Stimulated activated CD8-positive, alpha-beta memory T cell treated with anti-CD3 and anti-CD28 coated beads, Interleukin-12 subunit alpha, Interleukin-12 subunit beta, amount 100 ng/mL, for 4 hours (primary cell): ENCODE results near the gene TMC5.
"Not testable (repeated sequence)": the region's sequence is repeated elsewhere in the genome, so short reads cannot be mapped to it uniquely, and the experiment has no call there.

Source experiments
- DNase-seq: peaks from one replicate; pipeline ENCODE4 v3.0.0-alpha.2; 2020; ENCODE audit warnings: low read depth

Gene TMC5

DNA sequence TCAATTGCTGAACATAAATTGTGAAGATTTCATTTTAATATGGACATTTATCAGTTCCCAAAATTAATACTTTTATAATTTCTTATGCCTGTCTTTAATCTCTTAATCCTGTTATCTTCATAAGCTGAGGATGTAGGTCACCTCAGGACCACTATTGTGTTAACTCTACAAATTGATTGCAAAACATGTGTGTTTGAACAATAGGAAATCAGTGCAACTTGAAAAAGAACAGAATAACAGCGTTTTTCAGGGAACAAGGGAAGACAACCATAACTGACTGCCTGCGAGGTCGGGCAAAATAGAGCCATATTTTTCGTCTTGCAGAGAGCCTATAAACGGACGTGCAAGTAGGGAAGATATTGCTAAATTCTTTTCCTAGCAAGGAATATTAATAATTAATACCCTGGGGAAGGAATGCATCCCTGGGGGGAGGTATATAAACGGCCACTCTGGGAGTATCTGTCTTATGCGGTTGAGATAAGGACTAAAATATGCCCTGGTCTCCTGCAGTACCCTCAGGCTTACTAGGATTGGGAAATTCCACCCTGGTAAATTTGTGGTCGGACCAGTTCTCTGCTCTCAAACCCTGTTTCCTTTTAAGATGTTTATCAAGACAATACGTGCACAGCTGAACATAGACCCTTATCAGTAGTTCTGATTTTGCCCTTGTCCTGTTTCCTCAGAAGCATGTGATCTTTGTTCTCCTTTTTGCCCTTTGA, 125.8 kb downstream of the TMC5 start:
- DNase-seq: not testable (repeated sequence)

DNA sequence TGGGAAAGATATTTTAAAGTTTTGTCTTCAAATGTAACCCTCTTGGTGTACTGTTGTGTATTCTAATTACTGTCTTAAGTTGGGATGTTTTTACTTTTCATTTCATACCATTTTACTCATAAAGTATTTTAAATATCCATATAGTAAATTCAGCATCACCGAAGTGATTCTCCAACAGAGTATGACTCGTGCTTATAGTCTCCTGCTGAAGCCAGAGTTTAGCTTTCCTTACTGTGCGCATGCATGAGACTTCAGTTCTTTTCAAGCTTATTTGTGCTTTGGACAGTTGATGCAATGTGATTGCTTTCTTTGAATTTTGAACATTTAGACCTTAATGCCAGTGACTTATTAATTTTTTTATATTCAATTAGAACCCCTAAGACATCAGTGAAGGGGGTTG, 130.5 kb downstream of the TMC5 start:
- no peak for DNase-seq
